C4-2B (cell line): Measurements from ENCODE around the gene TATDN3.

Experiments
- ZFX ChIP-seq: fragments of 450-650 bp; IDR thresholded peaks from 2 replicates; pipeline ENCODE4 v1.6.1; 2017
- TF ChIP-seq, protein P1 (sequence below): fragments of 450-650 bp; conservative IDR thresholded peaks from 2 replicates; pipeline ENCODE4 v1.5.1; 2017; ENCODE audit warnings: mild to moderate bottlenecking

DNA sequence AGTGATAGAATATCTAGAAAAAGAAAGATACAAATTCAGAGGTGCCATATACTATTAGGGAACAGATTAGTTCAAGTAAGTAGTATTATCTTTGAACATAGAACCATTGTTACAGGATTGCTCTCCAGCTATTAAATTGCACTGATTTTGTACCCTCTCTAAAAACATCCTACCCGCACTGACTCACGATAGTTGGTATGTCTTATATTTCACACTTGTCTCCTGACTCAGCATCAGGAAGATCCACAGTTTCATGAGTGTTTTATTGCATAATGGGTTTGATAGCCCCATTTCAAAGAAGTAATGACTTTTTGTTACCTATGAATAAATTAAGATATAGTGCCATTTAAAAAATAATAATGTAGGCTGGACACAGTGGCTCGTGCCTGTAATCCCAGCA lies 6.0 kb downstream of the TATDN3 start:
- TF ChIP-seq, protein P1, sequence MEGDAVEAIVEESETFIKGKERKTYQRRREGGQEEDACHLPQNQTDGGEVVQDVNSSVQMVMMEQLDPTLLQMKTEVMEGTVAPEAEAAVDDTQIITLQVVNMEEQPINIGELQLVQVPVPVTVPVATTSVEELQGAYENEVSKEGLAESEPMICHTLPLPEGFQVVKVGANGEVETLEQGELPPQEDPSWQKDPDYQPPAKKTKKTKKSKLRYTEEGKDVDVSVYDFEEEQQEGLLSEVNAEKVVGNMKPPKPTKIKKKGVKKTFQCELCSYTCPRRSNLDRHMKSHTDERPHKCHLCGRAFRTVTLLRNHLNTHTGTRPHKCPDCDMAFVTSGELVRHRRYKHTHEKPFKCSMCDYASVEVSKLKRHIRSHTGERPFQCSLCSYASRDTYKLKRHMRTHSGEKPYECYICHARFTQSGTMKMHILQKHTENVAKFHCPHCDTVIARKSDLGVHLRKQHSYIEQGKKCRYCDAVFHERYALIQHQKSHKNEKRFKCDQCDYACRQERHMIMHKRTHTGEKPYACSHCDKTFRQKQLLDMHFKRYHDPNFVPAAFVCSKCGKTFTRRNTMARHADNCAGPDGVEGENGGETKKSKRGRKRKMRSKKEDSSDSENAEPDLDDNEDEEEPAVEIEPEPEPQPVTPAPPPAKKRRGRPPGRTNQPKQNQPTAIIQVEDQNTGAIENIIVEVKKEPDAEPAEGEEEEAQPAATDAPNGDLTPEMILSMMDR, result no peak
- no peak for TF ChIP-seq ZFX
